ENCODE data around the gene ARAP2. TPM values are rescaled to one million over a fixed set of nuclear protein-coding genes. Genes with fewer than 3 reads are reported as not detected.

Gene ARAP2
- total RNA-seq, 1 experiment from 2014 or later = 13.6 TPM

DNA sequence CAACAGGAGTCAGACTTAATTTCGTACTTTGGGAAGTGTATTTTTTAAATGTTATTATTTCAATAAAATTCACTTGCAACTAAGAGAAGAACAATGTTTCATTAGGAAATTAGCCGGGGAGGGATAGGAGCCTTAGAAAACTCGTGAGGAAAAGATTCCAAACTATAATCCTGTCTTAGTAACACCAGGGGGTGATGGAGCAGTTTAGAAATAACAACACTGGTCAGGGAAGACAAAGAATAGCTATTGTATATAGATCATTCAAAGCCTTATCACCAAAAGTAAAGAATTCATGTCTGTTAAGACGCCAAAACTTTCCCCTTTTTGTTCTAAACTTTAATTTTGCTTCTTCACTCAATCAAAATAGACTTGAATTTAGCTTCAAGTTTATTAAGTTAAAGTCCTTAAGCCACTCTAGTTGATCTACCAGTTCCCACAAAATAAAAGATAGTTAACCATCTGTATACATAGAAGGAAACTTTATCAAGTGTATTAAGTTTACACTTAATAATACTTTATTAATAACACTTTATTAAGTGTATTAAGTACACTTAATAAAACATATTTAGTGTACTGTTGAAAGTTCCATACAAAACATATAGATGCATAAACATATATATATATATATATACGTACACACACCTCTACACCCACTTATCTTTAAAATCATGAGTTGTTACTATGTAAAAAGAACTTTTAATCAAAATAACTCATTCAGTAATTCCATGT lies 60.5 kb downstream of the ARAP2 start:
- Histone ChIP-seq H2AFZ (ENCODE audit: low read depth, low read length, poor library complexity, severe bottlenecking) (no peak overlapping the region), H3K9ac (ENCODE audit: low read length) (no peak overlapping the region), H4K20me1 (ENCODE audit: insufficient read depth) (no peaks in the 10 kb centered on the region), H3K9me3 (ENCODE audit: control insufficient read depth in 1 of 2, insufficient read depth in 1 of 2, low read depth in 1 of 2, low read length in 2 of 2) (no peaks in the 10 kb centered on the region), H3K4me1 (ENCODE audit: control insufficient read depth in 1 of 2, insufficient read depth in 2 of 2, low read length in 2 of 2) (no peaks in the 10 kb centered on the region), H3K27me3 (ENCODE audit: insufficient read depth, low read length) (no peaks in the 10 kb centered on the region), H3K9me2 (ENCODE audit: insufficient read depth) (no peaks in the 10 kb centered on the region), H3K4me3 (replicated peaks in 1 of 2; ENCODE audit: low read depth in 1 of 2, low read length in 2 of 2) (no peak overlapping the region), H3K27ac (ENCODE audit: low read depth, low read length) (no peak overlapping the region), H3K36me3 (ENCODE audit: control insufficient read depth in 1 of 2, insufficient read depth in 2 of 2, low read length in 2 of 2) (no peaks in the 10 kb centered on the region), H3K4me2 (ENCODE audit: low read length) (no peak overlapping the region), H3K79me2 (ENCODE audit: insufficient read depth, low read length) (no peaks in the 10 kb centered on the region)
- TF ChIP-seq EZH2phosphoT487 (IDR thresholded peaks at IDR 0.05; ENCODE audit: borderline replicate concordance) (no peak), RAD21 (IDR thresholded peaks at IDR 0.05; ENCODE audit: low read depth) (no peak), EGR1 (IDR thresholded peaks at IDR 0.05; ENCODE audit: low read depth) (no peak), YY1 (IDR thresholded peaks at IDR 0.05; ENCODE audit: extremely low read depth, insufficient replicate concordance, low read depth, low read length) (no peak), SIN3A (IDR thresholded peaks at IDR 0.05; ENCODE audit: low read depth) (no peak), CEBPB (IDR thresholded peaks at IDR 0.05; ENCODE audit: low read depth) (no peak), ELF1 (IDR thresholded peaks at IDR 0.05; ENCODE audit: borderline replicate concordance, low read depth) (no peak), CBX3 (IDR thresholded peaks at IDR 0.05; ENCODE audit: low read depth) (no peak), FOSL1 (IDR thresholded peaks at IDR 0.05; ENCODE audit: low read depth) (no peak), ZFX (IDR thresholded peaks at IDR 0.05) (no peak), TCF7L2 (IDR thresholded peaks at IDR 0.05; ENCODE audit: borderline replicate concordance, extremely low read depth, insufficient read depth, insufficient read length) (no peak), POLR2A (IDR thresholded peaks at IDR 0.05; ENCODE audit: borderline replicate concordance, extremely low read depth, insufficient read depth, insufficient read length) (no peak), EZH2 (IDR thresholded peaks at IDR 0.05) (no peak)
- no peak for ATAC-seq
- POLR2A ChIA-PET = no interaction called here
- RAD21 ChIA-PET (ENCODE audit: low non-redundant PET in 1 of 2, low total read pairs in 2 of 2, uncharacterized antibody in 2 of 2, unreplicated experiment in 2 of 2) = no interaction called here
- intact Hi-C loops (cut with micrococcal nuclease) = no loop called here
- no TSS peak for BruUV-seq (replicated peaks)
- CTCF ChIA-PET = no interaction called here
- no peak for DNase-seq (ENCODE audit: low read depth, low spot score)

DNA sequence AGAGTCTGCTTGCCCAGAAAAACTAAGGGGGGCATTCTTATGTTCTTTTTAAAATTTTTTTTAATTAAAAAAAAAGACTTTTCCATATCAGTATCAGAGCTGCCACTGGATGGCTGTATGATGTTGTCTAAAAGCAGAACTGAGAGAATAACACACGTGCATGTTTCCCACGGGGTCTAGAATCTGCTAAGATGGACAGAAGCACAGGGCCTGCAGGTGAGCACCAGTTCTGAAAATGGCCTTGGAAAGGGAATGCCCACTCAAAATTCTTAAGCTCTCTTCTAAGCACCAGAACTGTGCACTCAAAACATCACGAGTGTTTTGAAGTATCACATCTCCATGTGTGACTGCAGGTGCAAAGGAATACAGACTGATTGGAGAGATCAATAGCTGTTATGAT lies 61.1 kb downstream of the ARAP2 start:
- Histone ChIP-seq H3K27me3 (ENCODE audit: insufficient read depth, low read length) (no peaks in the 10 kb centered on the region), H4K20me1 (ENCODE audit: insufficient read depth) (no peaks in the 10 kb centered on the region), H3K9me3 (ENCODE audit: control insufficient read depth in 1 of 2, insufficient read depth in 1 of 2, low read depth in 1 of 2, low read length in 2 of 2) (no peaks in the 10 kb centered on the region), H2AFZ (ENCODE audit: low read depth, low read length, poor library complexity, severe bottlenecking) (no peak overlapping the region), H3K9ac (ENCODE audit: low read length) (no peak overlapping the region), H3K4me2 (ENCODE audit: low read length) (no peak overlapping the region), H3K4me3 (replicated peaks in 1 of 2; ENCODE audit: low read depth in 1 of 2, low read length in 2 of 2) (no peak overlapping the region), H3K79me2 (ENCODE audit: insufficient read depth, low read length) (no peaks in the 10 kb centered on the region), H3K9me2 (ENCODE audit: insufficient read depth) (no peaks in the 10 kb centered on the region), H3K4me1 (ENCODE audit: control insufficient read depth in 1 of 2, insufficient read depth in 2 of 2, low read length in 2 of 2) (no peaks in the 10 kb centered on the region), H3K27ac (ENCODE audit: low read depth, low read length) (no peak overlapping the region), H3K36me3 (ENCODE audit: control insufficient read depth in 1 of 2, insufficient read depth in 2 of 2, low read length in 2 of 2) (no peaks in the 10 kb centered on the region)
- ChIA-PET RAD21 (ENCODE audit: low non-redundant PET in 1 of 2, low total read pairs in 2 of 2, uncharacterized antibody in 2 of 2, unreplicated experiment in 2 of 2) (no interaction called here), POLR2A (no interaction called here), CTCF (no interaction called here)
- ATAC-seq (no peak), DNase-seq (ENCODE audit: low read depth, low spot score) (no peak)
- no TSS peak for BruUV-seq (replicated peaks)
- TF ChIP-seq CBX3 (IDR thresholded peaks at IDR 0.05; ENCODE audit: low read depth) (no peak), POLR2AphosphoS5 (IDR thresholded peaks at IDR 0.05; ENCODE audit: low read depth, low read length) (no peak), EGR1 (IDR thresholded peaks at IDR 0.05; ENCODE audit: low read depth) (no peak), SRF (IDR thresholded peaks at IDR 0.05; ENCODE audit: low read depth) (no peak), ELF1 (IDR thresholded peaks at IDR 0.05; ENCODE audit: borderline replicate concordance, low read depth) (no peak), SP1 (IDR thresholded peaks at IDR 0.05; ENCODE audit: low read depth) (no peak), JUND (IDR thresholded peaks at IDR 0.05) (no peak), SIN3A (IDR thresholded peaks at IDR 0.05; ENCODE audit: low read depth) (no peak), POLR2A (IDR thresholded peaks at IDR 0.05; ENCODE audit: borderline replicate concordance, extremely low read depth, insufficient read depth, insufficient read length) (no peak), ZNF274 (IDR thresholded peaks at IDR 0.05; ENCODE audit: low read depth, low read length) (no peak), TCF7L2 (IDR thresholded peaks at IDR 0.05; ENCODE audit: borderline replicate concordance, extremely low read depth, insufficient read depth, insufficient read length) (no peak), EZH2 (IDR thresholded peaks at IDR 0.05) (no peak), RAD21 (IDR thresholded peaks at IDR 0.05; ENCODE audit: low read depth) (no peak), YY1 (IDR thresholded peaks at IDR 0.05; ENCODE audit: extremely low read depth, insufficient replicate concordance, low read depth, low read length) (no peak)
- intact Hi-C loops (cut with micrococcal nuclease) = no loop called here

All from HCT116 (cell line).